HS-27A (cell line): ENCODE measurements around the gene MED17.

Source experiments
- DNase-seq: peaks from one replicate; pipeline ENCODE4 v3.0.0-alpha.2; 2012; ENCODE audit warnings: low read depth, missing footprints

The MED17 gene

DNA sequence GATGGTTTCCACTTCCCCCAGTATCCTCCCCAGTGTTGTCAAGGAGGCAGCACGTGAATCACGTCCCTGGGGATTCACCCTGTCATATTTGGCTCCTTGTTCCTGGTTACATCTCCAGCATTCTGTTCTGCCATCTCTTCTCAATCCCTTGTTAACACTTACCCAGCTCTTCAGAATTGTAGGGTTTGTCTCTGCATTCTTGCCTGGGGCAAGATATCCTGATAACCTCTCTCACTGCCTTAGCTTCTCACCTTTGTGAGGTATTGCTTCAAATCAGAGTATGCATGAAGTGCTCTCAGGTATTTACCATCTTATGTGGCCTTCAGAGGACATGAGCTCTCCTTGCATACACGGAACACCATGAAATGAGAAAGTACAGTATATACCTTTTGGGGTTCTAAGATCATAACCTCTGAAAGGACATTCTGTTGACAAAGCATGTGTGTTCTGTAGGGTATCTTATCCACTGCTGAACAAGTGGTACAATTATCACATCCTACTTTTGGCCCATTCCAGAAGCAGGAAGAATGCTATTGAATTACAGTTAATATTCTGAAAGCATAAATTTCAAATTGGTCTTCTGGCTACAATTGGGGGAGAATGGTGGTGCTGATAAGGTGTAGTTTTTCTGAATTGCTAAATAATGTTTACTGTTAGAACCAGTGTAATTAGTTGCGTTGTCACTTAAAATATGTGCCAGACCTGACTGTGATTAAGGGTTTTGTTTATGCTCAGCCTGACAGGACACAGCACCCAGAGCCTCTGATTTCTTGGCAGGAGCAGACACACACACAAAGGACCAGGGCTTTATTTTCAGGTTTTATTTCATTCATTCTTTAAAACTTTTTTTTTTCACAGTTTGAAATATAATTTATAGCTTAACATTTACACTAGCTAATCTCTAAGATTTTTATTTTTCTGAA lies 33.6 kb downstream of the MED17 start:
- no peak for DNase-seq

DNA sequence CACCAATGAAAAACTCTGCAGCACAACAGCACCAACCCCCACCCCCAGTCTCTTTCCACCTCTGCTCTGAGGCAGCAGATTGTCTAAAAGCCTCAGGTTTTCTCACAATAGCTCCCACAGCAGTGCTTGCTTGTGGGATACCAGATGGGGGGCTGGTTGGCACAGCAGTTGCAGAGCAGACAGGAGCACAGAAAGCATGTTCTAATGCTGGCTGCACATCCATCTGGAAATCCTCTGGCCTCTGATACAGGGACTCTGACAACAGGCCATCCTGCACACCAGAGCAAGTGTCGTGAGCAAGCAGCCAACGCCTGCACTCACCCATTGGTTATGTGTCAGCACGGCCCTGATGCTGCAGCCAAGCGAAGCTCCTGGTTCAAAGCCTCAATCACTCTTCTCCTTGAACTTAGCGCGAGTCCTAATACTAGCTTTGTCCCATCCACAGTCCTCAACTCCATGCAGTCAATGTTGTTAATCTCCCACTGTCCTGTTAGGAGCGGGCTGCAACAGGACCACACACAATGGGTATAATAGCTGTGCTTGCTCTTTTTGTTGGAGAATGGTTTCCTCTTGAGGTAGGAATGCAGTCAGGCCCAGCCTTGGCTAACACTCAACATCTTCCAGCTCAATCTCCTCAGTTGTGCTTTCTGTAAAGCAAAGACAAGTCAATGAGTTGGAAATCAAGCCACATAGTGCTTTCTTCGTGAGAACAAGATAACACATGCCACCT lies 36.0 kb downstream of the MED17 start:
- no peak for DNase-seq

- no peak for DNase-seq
Measured at GRCh38 chr11:93820847-93821246, 36.8 kb downstream of the MED17 start.

- DNase-seq, result no peak
Measured at GRCh38 chr11:93821617-93822016, 37.5 kb downstream of the MED17 start.

GRCh38 chr11:93822359-93822758 lies 38.3 kb downstream of the MED17 start:
- no peak for DNase-seq

DNA sequence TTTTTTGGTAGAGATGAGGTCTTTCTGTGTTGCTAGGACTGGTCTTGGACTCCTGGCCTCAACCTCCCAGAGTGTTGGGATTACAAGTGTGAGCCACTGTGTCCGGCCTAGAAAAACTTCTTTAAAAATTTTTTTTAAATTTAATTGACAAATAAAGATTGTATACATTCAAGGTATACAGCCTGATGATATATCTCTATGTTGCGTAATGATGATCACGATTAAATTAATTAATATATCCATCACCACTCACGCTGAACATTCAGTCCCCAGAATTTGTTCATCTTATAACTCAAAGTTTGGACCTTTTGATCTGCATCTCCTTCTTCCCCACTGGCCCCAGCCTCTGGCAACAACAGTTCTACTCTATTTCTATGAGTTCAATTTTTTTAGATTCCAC lies 39.1 kb downstream of the MED17 start:
- no peak for DNase-seq

- DNase-seq, result no peak
Measured at GRCh38 chr11:93827363-93827762, 43.3 kb downstream of the MED17 start.

DNA sequence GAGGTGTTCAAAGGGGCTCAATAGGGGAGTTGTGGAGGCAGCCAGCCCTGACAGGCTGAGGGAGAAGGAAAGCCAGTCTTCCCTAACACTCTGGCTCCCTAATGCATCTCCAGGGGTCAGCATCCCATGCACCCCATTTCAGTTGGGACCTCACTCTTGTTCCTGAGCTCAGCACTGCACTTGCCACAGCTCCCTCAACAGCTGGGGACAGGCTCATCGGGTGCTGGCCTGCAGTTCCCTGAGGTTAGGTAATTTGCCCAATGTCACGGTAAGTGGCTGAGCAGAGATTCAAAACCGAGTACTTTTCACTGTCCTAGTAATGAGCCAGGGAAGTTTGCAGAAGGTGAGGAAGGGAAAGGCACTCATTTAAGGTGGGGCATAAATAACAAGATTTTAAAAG lies 45.5 kb downstream of the MED17 start:
- no peak for DNase-seq

GRCh38 chr11:93831343-93832127 lies 47.5 kb downstream of the MED17 start:
- DNase-seq, result no peak

- DNase-seq, result no peak
Measured at GRCh38 chr11:93832780-93833179, 48.7 kb downstream of the MED17 start.

- DNase-seq, result no peak
Measured at GRCh38 chr11:93838967-93839366, 54.9 kb downstream of the MED17 start.

DNA sequence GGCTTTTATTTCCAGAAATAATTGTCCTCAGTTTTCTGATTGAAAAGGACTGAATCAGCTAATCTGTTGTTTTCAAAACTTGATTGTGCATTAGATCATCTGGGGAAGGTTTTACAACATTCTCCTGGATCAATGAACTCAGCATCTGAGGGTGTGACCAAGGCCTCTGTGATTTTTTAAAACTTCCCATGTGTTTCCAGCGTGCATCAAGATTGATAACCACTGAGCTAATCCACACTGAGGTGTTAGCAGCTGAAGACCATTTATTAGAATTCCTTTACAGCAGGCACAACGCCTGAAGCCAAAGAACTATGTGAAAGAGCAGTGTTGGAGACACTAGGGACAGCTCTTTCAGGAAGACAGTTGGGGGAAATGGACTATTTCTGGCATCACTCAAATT lies 56.1 kb downstream of the MED17 start:
- no peak for DNase-seq

DNA sequence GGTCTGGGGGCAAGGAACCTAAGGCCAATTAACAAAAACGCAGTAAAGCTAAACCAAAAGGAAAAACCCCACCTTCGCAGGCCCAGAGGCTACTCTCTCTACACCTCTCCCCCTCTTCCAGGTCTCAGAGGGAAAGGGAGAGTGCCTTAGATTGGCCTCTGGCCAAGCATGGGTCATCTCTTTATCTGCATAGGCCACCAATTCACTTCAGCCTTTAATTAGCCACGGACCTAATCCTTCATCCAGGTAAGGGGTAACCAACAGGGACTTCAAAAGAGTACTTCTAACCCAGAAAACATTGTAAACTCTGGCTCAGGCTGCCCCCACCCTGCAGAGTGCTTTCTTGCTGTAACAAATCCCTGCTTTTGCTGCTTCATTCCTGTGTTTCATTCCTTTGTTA lies 56.9 kb downstream of the MED17 start:
- no peak for DNase-seq

DNA sequence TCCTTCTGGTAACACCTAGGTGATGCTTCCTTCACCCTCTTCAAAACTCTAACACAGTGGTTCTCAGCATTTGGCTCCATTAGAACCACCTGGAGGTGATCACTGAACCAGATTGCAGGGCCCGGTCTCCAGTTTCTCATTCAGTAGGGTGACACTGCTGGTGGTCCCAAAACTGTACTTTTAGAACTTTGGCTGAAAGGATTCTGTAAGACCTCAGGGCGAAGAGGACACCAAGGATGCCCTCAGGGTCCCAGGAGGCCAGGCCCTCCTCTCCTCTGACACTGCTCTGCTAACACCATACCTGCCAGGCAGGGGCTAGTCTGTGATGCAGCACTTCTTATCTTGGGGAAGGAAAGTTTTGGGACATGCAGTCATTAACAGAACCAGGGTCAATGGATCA lies 57.4 kb downstream of the MED17 start:
- DNase-seq, result no peak

DNA sequence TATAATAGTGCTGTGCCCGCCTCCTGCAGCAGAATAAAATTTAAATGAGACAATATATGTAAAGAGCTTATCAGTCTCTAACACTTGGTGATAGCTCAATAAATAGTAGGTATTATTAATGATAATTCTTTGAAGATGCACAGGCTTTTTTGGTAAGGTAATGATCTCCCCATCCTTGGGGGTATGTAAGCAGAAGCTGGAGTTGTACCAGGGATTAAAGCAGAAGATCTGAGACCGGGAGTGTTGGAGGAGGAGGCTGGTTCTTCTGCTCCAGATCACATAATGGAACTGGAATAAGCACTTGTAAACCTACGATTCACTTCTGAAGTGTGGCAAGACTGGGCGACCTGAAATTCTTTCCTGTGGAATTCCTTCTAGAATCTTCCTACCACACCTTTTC lies 58.0 kb downstream of the MED17 start:
- no peak for DNase-seq

DNA sequence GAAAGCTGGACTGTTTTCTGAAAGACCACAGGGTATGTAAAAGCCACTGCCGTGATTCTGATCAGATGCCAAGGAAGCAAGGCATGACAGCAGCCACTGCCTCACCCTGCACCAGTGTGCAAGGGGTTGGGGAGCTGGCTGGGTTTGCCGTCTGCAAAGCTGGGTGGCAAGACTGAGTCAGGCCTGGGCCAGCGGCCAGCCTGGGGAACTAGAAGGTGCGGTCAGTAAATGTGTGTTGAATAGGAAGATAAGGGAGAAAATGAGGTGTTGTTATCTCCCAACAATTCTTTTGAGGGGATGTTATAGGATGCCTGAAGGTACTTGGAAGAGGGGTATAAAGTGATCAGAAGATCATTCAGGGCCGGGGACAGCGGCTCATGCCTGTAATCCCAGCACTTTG lies 58.4 kb downstream of the MED17 start:
- DNase-seq, result peak; percentile 75

DNA sequence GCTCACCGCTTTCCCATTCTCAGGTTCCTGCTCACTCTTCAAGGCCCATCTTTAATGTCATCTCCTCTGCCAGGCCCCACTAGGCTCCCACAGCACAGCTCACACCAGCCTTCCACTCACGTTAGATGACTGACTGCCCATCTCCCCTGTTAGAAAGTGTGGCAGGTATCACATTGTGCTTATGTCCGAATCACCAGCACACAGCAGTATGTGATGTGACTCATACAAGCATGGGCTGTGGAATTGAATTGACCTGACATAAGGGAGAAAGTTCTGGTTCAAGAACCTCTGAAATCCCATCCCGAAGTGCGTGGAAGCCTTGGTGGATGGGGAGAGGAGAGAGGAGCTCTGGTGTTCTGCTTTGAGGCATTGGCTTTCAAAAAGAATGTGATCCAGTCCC lies 59.8 kb downstream of the MED17 start:
- no peak for DNase-seq

DNA sequence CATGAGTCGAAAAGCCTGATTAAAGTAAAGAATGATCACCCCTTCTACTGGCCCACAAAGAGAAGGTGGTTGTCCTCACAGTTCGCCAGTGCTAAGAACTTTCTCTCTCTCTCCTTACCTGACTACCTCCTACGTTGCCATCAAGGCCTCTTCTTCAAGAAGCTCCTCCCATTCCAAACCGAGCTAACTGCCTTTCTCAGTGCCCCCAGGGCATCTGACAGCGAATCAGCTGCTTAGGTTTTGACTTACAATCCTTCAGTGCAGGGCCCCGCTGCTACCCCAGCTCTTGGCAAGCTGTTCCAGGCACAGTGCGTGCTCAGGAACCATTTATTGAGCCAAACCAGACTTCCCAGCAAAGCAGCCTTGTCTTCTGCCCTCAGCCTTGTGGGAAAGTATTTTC lies 60.5 kb downstream of the MED17 start:
- no peak for DNase-seq

- no peak for DNase-seq
Measured at GRCh38 chr11:93845181-93846092, 61.4 kb downstream of the MED17 start.

- peak; percentile 55 for DNase-seq
Measured at GRCh38 chr11:93846411-93846810, 62.3 kb downstream of the MED17 start.

DNA sequence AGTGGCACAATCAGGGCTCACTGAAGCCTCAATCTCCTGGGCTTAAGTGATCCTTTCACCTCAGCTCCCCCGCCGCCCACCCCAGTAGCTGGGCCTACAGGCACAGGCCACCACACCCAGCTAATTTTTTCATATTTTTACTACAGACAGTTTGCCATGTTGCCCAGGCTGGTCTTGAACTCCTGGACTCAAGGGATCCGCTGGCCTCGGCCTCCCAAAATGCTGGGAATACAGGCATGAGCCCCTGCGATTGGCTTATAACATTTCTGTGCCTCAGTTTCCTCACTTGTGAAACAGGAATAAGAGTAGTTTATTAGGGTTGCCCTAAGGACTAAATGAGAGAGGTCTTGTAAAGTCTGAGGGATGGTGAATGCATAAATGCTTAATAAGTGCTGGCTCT lies 65.1 kb downstream of the MED17 start:
- no peak for DNase-seq
